ENCODE data around the gene ANO3.

GRCh38 chr11:26478710-26479109 lies 146.8 kb downstream of the ANO3 start:
- no peak for TF ChIP-seq CTCF (IDR thresholded peaks at IDR 0.05)
- TF ChIP-seq EZH2 (IDR thresholded peaks at IDR 0.05; ENCODE audit: borderline replicate concordance, insufficient read depth, low read depth, low read length, poor library complexity, severe bottlenecking) = no peak
